Spleen (tissue), 11 donors: ENCODE measurements around the gene LSAMP. TPM values are rescaled to one million over a fixed set of nuclear protein-coding genes. Genes with fewer than 3 reads are reported as not detected.

Experiments
- DNase-seq: peaks from one replicate; pipeline ENCODE4 v3.0.0-alpha.2; 2020
- H3K27ac ChIP-seq, 8 donors: fragments of 200-600 bp; sonication (generic) in 7 of 8; 1 replicate in 4 of 8; 2 replicates in 4 of 8; pipeline versions ENCODE4 v1.5.0 to v1.8.0; 2016 to 2021; ENCODE audit warnings: inconsistent platforms in 4 of 8, mild to moderate bottlenecking in 4 of 8, moderate library complexity in 1 of 8
- H3K27me3 ChIP-seq, 7 donors: fragments of 200-600 bp; sonication (generic) in 6 of 7; replicated peaks in 1 of 7; 1 replicate in 4 of 7; 2 replicates in 3 of 7; pipeline versions ENCODE4 v1.5.0 to v1.8.0; 2016 to 2021; ENCODE audit warnings: inconsistent platforms in 3 of 7, mild to moderate bottlenecking in 1 of 7
- H3K36me3 ChIP-seq, 6 donors: fragments of 200-600 bp; sonication (generic) in 5 of 6; 1 replicate in 4 of 6; 2 replicates in 2 of 6; pipeline versions ENCODE4 v1.5.0 to v1.8.0; 2016 to 2021; ENCODE audit warnings: inconsistent platforms in 2 of 6
- H3K4me1 ChIP-seq, 6 donors: fragments of 200-600 bp; sonication (generic) in 5 of 6; 1 replicate in 3 of 6; 2 replicates in 3 of 6; pipeline versions ENCODE4 v1.5.0 to v1.8.0; 2016 to 2021; ENCODE audit warnings: inconsistent platforms in 3 of 6
- H3K4me3 ChIP-seq, 8 donors: fragments of 200-600 bp; sonication (generic) in 7 of 8; 1 replicate in 4 of 8; 2 replicates in 4 of 8; pipeline versions ENCODE4 v1.5.0 to v1.8.0; 2016 to 2021; ENCODE audit warnings: inconsistent platforms in 4 of 8, mild to moderate bottlenecking in 4 of 8, moderate library complexity in 2 of 8
- H3K9me3 ChIP-seq, 8 donors: fragments of 200-600 bp; sonication (generic) in 7 of 8; 1 replicate in 4 of 8; 2 replicates in 4 of 8; pipeline versions ENCODE4 v1.5.0 to v1.8.0; 2016 to 2021; ENCODE audit warnings: inconsistent platforms in 4 of 8
- CTCF ChIP-seq, 11 experiments: fragments of 200-600 bp in 7 of 11; fragments of 450-650 bp in 4 of 11; sonication (generic) in 4 of 11; IDR thresholded peaks in 8 of 11; conservative IDR thresholded peaks in 3 of 11; 1 replicate in 7 of 11; 2 replicates in 4 of 11; pipeline versions ENCODE4 v1.4.0 to v1.8.0; 2016 to 2021; ENCODE audit warnings: antibody characterized with exemption in 11 of 11, inconsistent platforms in 4 of 11, mild to moderate bottlenecking in 1 of 11
- POLR2A ChIP-seq, 3 donors: fragments of 450-650 bp; IDR thresholded peaks; one replicate each; pipeline ENCODE4 v1.5.1; 2017; ENCODE audit warnings: antibody characterized with exemption in 3 of 3, mild to moderate bottlenecking in 1 of 3
- POLR2AphosphoS5 ChIP-seq, 3 donors: sonication (generic); formaldehyde crosslinking; IDR thresholded peaks; one replicate each; pipeline ENCODE4 v1.5.1; 2017; ENCODE audit warnings: antibody characterized with exemption in 3 of 3
- WGBS, 5 donors: extraction: QIAGEN DNeasy Blood & Tissue Kit in 3 of 5; methylation state at CpG; one replicate each; pipeline versions ENCODE4 v1.1.5 to v1.1.7; 2013 to 2018; 5-methylcytosine and 5-hydroxymethylcytosine counted together
- intact Hi-C: fragments of 100-400 bp; cut with DNase I; formaldehyde crosslinking; loops from one replicate; pipeline ENCODE4 v1.15.0; 2023; ENCODE audit warnings: low total_unique reads
- polyA plus RNA-seq, 3 donors: library from polyadenylated mRNA; stranded (reverse); fragments of 200-250 nt; gene quantifications; one replicate each; pipeline ENCODE4 v1.2.1, GENCODE V29; 2013
- total RNA-seq, 7 donors: library from RNA; depleted of rRNA in 3 of 7; stranded (reverse); fragments of >200 nt in 3 of 7; fragmentation: NEBNext Ultra II Directional in 4 of 7; extraction: Animal tissue kit (Norgen Biotek cat#: 25700) in 4 of 7; gene quantifications; one replicate each; pipeline versions ENCODE4 v1.1.0 to v1.2.1, GENCODE V29; 2016 to 2021
- donor health status: healthy with polysubstance abuse.
- donor health status: DM: no; HTN: no; CAD: no; lungs with moderate emphysema.
- donor health status: DM: no; HTN: no; CAD: no.
- donor health status: Bipolar disorder and iron deficiency.
- donor health status: healthy.
- donor health status: DM: no; HTN: no; CAD: no.
- donor health status: DM: yes; HTN: yes; CAD: no.

LSAMP gene
- total and polyA plus RNA-seq, 10 donors: 0.45 to 6.8 (median 1.3) TPM

GRCh38 chr3:116341381-116341780, 103.9 kb downstream of the LSAMP start:
- H3K4me3 ChIP-seq: no peak overlapping the region
- H3K27me3 ChIP-seq: no peaks in the 10 kb centered on the region
- no peak for TF ChIP-seq CTCF (IDR thresholded peaks at IDR 0.05 in 8 of 11, conservative IDR thresholded peaks at IDR 0.05 in 3 of 11)
- TF ChIP-seq POLR2AphosphoS5 (IDR thresholded peaks at IDR 0.05): no peak
- no peak for TF ChIP-seq POLR2A (IDR thresholded peaks at IDR 0.05)
- intact Hi-C loops: no loop called here
- 73 to 81% (median 78%) methylated on average over 2 of the region's 2 CpGs for WGBS, 5 donors
- no peaks in the 10 kb centered on the region for H3K36me3 ChIP-seq
- DNase-seq: no peak
- H3K4me1 ChIP-seq: no peaks in the 10 kb centered on the region
- no peak overlapping the region for H3K27ac ChIP-seq
- no peaks in the 10 kb centered on the region for H3K9me3 ChIP-seq

GRCh38 chr3:116340680-116341216, 104.5 kb downstream of the LSAMP start:
- no peaks in the 10 kb centered on the region for H3K27me3 ChIP-seq
- H3K9me3 ChIP-seq: no peaks in the 10 kb centered on the region
- TF ChIP-seq CTCF (IDR thresholded peaks at IDR 0.05 in 8 of 11, conservative IDR thresholded peaks at IDR 0.05 in 3 of 11) (no peak), POLR2AphosphoS5 (IDR thresholded peaks at IDR 0.05) (no peak), POLR2A (IDR thresholded peaks at IDR 0.05) (no peak)
- intact Hi-C loops: no loop called here
- no peak overlapping the region for H3K27ac ChIP-seq
- no peak for DNase-seq
- H3K4me3 ChIP-seq: no peak overlapping the region
- H3K36me3 ChIP-seq: no peaks in the 10 kb centered on the region
- 53 to 76% (median 70%) methylated on average over 1 of the region's 1 CpG for whole genome bisulfite sequencing, 5 donors
- H3K4me1 ChIP-seq: no peaks in the 10 kb centered on the region

GRCh38 chr3:116339441-116340028, 105.8 kb downstream of the LSAMP start:
- no peaks in the 10 kb centered on the region for H3K9me3 ChIP-seq
- no peaks in the 10 kb centered on the region for H3K27me3 ChIP-seq
- no peak for DNase-seq
- TF ChIP-seq CTCF (IDR thresholded peaks at IDR 0.05 in 8 of 11, conservative IDR thresholded peaks at IDR 0.05 in 3 of 11): no peak
- TF ChIP-seq POLR2A (IDR thresholded peaks at IDR 0.05): no peak
- TF ChIP-seq POLR2AphosphoS5 (IDR thresholded peaks at IDR 0.05): no peak
- intact Hi-C loops: no loop called here
- H3K4me3 ChIP-seq: no peak overlapping the region
- WGBS, 5 donors: 52 to 70% (median 66%) methylated on average over 4 of the region's 4 CpGs
- no peaks in the 10 kb centered on the region for H3K4me1 ChIP-seq
- H3K36me3 ChIP-seq: no peaks in the 10 kb centered on the region
- H3K27ac ChIP-seq: no peak overlapping the region

GRCh38 chr3:116338713-116339112, 106.6 kb downstream of the LSAMP start:
- Histone ChIP-seq H3K4me3 (no peak overlapping the region), H3K36me3 (no peaks in the 10 kb centered on the region), H3K27ac (no peak overlapping the region), H3K9me3 (no peaks in the 10 kb centered on the region), H3K27me3 (no peaks in the 10 kb centered on the region), H3K4me1 (no peaks in the 10 kb centered on the region)
- WGBS, 5 donors: 27 to 41% (median 38%) methylated on average over 3 of the region's 3 CpGs
- TF ChIP-seq POLR2A (IDR thresholded peaks at IDR 0.05) (no peak), POLR2AphosphoS5 (IDR thresholded peaks at IDR 0.05) (no peak), CTCF (IDR thresholded peaks at IDR 0.05 in 8 of 11, conservative IDR thresholded peaks at IDR 0.05 in 3 of 11) (no peak)
- DNase-seq: no peak
- intact Hi-C loops: no loop called here
